GM10266 (cell line): ENCODE data around the gene LY6G5B.

Experiments used
- DNase-seq: peaks from one replicate; pipeline ENCODE4 v3.0.0; 2012; ENCODE audit errors: extremely low spot score
- CTCF ChIP-seq: IDR thresholded peaks from 2 replicates; pipeline ENCODE4 v1.5.1; 2012; ENCODE audit warnings: mild to moderate bottlenecking, low read depth; ENCODE audit not compliant: control insufficient read depth, insufficient read depth; ENCODE audit errors: missing control alignments

LY6G5B gene

GRCh38 chr6:31680226-31681134 is 10.7 kb downstream of the LY6G5B start, which contains the start of gene LY6G5C:
Gene LY6G5C, minus strand, starts transcription at chr6:31681067. Its CDS starts 694 bp downstream, at chr6:31680373.
- peak; percentile 78 for DNase-seq
- peak; percentile 87 for TF ChIP-seq CTCF

GRCh38 chr6:31681135-31681671 is 11.4 kb downstream of the LY6G5B start:
- peak; percentile 62 for DNase-seq
- peak; percentile 31 for TF ChIP-seq CTCF

GRCh38 chr6:31683591-31683990 is 13.8 kb downstream of the LY6G5B start:
- no peak for DNase-seq
- no peak for TF ChIP-seq CTCF

- TF ChIP-seq CTCF: no peak
These were observed 16.7 kb downstream of the LY6G5B start for GRCh38 chr6:31686483-31686882.

GRCh38 chr6:31687321-31687720 is 17.5 kb downstream of the LY6G5B start:
- TF ChIP-seq CTCF: no peak

More at GRCh38 chr6:31686483-31686882, 16.7 kb downstream of the LY6G5B start:
- DNase-seq: no peak

GRCh38 chr6:31687860-31688693 is 18.3 kb downstream of the LY6G5B start:
- TF ChIP-seq CTCF: no peak
- no peak for DNase-seq

More at GRCh38 chr6:31687321-31687720, 17.5 kb downstream of the LY6G5B start:
- no peak for DNase-seq
